A549 (cell line): ENCODE data around the gene GNE.
"Not testable (repeated sequence)": the region's sequence is repeated elsewhere in the genome, so short reads cannot be mapped to it uniquely, and the experiment has no call there.

Source experiments
- CHD2 ChIP-seq: fragments of 150-350 bp; IDR thresholded peaks from 2 replicates; pipeline ENCODE4 v1.6.1; 2014; ENCODE audit warnings: low read length; ENCODE audit not compliant: partially characterized antibody
- CTCF ChIP-seq: fragments of >200 bp; sonication (Bioruptor Twin); formaldehyde crosslinking; IDR thresholded peaks from 3 replicates; pipeline ENCODE4 v1.5.1; 2016
- ELK1 ChIP-seq: fragments of 150-350 bp; IDR thresholded peaks from 2 replicates; pipeline ENCODE4 v1.6.1; 2014; ENCODE audit warnings: low read depth, mild to moderate bottlenecking, low read length
- EP300 ChIP-seq, 2 experiments: fragments of >200 bp; sonication (Bioruptor Twin); formaldehyde crosslinking; IDR thresholded peaks; 2 replicates in 1 of 2; 3 replicates in 1 of 2; pipeline ENCODE4 v1.6.1; 2016 to 2017
- MAX ChIP-seq: IDR thresholded peaks from 2 replicates; pipeline ENCODE4 v1.6.1; 2012
- RAD21 ChIP-seq, 2 experiments: fragments of >200 bp in 1 of 2; sonication (Bioruptor Twin) in 1 of 2; formaldehyde crosslinking in 1 of 2; IDR thresholded peaks in 1 of 2; conservative IDR thresholded peaks in 1 of 2; 2 replicates in 1 of 2; 3 replicates in 1 of 2; pipeline ENCODE4 v1.6.1; 2012 to 2018; ENCODE audit warnings: inconsistent platforms in 1 of 2
- ZSCAN20 ChIP-seq: fragments of 250-450 bp; sonication (Bioruptor Pico); IDR thresholded peaks from 2 replicates; pipeline ENCODE4 v1.8.0; 2022; ENCODE audit warnings: mild to moderate bottlenecking, moderate library complexity
- TF ChIP-seq, protein P1 (sequence below): IDR thresholded peaks from 2 replicates; pipeline ENCODE4 v1.6.1; 2012; ENCODE audit warnings: low read depth, borderline replicate concordance

GRCh38 chr9:36239675-36240074, 18.6 kb downstream of the GNE start:
- TF ChIP-seq ELK1; CHD2; CTCF; EP300 (IDR thresholded peaks at IDR 0.05); ZSCAN20 (CRISPR knock-in tag); RAD21 (conservative IDR thresholded peaks at IDR 0.05 in 1 of 2, IDR thresholded peaks at IDR 0.05 in 1 of 2); MAX: not testable (repeated sequence)
- TF ChIP-seq, protein P1, sequence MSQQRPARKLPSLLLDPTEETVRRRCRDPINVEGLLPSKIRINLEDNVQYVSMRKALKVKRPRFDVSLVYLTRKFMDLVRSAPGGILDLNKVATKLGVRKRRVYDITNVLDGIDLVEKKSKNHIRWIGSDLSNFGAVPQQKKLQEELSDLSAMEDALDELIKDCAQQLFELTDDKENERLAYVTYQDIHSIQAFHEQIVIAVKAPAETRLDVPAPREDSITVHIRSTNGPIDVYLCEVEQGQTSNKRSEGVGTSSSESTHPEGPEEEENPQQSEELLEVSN, result not testable (repeated sequence)
